NCI-H128 (cell line): Measurements from ENCODE around the gene FBXO42.

ENCODE experiments used
- DNase-seq: peaks from one replicate; lab custom pipeline; 2025; ENCODE audit not compliant: unreplicated experiment; lab: John Stamatoyannopoulos, UW

FBXO42 gene

GRCh38 chr1:16351994-16352841, at the start of gene FBXO42:
Gene FBXO42, minus strand, starts transcription at chr1:16352480. Its CDS starts 37,062 bp downstream, at chr1:16315418.
- DNase-seq, result peak; percentile 95

DNA sequence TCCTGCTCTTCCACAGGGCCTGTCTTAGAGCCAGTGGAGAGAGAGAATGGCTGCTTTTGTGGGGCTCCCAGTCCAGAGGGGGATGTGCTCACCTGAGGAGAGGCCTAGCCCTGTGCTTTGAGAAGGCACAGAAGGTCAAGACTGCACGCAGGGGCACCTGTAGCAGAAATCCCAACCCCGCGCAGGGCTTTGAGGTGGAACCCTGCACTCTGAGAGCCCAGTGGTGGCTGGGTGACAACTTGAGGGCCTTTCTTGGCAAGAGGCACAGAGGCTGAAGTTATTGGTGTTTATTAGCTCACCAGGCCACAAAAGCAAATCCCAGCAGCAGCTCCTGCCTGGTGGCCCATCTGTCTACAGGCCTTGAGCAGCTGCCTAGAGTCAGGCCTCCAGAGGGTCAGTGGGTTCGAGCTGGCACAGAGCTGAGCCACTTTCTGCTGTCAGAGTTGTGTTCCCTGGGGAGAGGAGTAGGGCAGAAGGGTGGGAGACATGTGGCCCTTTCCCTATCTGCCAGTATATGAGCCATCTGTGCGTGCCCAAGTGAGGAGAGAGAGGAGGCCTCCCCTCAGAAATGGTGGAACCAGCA, 46.2 kb upstream of the FBXO42 start:
- DNase-seq, result no peak

- DNase-seq, result no peak
Observed at GRCh38 chr1:16397120-16397519, 44.8 kb upstream of the FBXO42 start.

DNA sequence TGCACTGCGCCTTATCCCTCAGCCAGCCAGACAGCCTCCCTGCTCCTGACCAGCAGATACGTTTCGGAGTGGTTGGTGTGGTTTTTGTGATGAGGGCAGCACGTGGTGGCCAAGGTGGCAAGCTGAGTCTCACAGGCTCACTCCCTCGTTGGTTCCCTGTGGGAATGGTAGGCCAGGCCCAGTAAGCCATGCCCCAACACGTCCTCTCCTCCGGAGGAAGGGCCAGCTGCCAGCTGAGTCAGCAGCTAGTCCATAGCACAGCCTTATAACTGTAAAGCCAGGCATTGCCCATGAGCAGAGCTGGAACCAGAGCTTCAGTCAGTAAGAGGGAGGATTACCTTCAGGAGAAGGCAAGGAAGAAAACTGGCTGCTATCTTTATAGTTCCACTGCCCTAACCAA, 44.3 kb upstream of the FBXO42 start:
- no peak for DNase-seq

DNA sequence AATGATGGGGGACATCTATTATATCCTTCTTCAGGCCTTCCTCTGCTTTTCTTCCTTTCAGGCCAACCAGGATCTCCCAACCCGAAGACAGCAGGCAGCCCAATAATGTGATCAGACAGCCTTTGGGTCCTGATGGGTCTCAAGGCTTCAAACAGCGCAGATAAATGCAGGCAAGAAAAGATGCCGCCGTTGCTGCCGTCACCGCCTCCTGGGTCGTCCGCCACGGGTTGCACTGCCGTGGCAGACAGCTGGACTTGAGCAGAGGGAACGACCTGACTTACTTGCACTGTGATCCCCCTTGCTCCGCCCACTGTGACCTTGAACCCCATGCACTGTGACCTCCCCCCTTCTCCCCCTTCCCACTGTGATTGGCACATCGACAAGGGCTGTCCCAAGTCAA, 42.7 kb upstream of the FBXO42 start:
- DNase-seq, result no peak

DNA sequence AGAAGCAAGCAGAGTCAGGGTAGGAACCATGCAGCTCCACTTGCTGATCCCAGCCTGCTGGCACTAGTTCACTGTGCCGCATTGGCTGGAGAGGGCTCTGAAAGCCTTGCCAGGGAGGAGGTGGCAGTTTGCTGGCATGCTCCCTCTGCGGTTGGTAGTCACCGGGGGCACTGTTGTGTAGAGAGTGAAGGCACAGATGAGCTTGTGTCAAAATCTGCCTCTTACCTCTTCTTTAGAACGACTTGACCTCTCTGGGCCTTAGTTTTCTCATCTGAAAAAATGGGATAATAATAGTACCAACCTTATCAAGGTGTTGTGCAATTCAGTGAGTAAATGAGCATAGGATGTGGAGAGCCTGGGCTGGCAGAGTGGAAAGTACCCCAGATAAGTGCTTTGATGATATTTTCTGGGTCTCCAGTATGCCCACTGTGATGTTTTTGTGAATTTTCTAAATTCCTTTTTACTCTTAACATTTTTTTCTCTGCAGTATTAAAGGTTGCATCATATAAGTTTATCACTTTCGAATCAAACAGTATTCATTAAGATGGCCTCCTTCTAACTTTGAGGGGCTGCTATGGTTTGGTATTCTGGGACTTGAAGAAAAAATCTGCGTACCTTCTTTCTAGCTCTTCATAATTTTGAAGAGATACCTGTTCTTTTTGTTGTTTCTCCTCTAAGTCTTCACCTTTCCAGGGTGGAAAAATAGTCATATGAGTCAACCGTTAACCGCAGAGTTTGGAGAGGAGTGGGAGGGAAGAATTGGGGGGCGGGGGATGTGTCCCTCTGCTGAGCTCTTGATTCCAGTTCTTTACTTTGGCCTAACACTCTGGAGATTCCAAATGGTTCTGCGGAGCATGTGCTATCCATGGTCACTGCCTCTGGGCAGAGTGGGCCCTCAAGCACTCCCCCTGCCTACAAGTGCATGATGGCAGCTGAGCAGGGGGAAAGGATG, 41.6 kb upstream of the FBXO42 start:
- no peak for DNase-seq

GRCh38 chr1:16392740-16393569, 40.7 kb upstream of the FBXO42 start:
- DNase-seq, result no peak

GRCh38 chr1:16391411-16391810, 39.1 kb upstream of the FBXO42 start:
- no peak for DNase-seq

DNA sequence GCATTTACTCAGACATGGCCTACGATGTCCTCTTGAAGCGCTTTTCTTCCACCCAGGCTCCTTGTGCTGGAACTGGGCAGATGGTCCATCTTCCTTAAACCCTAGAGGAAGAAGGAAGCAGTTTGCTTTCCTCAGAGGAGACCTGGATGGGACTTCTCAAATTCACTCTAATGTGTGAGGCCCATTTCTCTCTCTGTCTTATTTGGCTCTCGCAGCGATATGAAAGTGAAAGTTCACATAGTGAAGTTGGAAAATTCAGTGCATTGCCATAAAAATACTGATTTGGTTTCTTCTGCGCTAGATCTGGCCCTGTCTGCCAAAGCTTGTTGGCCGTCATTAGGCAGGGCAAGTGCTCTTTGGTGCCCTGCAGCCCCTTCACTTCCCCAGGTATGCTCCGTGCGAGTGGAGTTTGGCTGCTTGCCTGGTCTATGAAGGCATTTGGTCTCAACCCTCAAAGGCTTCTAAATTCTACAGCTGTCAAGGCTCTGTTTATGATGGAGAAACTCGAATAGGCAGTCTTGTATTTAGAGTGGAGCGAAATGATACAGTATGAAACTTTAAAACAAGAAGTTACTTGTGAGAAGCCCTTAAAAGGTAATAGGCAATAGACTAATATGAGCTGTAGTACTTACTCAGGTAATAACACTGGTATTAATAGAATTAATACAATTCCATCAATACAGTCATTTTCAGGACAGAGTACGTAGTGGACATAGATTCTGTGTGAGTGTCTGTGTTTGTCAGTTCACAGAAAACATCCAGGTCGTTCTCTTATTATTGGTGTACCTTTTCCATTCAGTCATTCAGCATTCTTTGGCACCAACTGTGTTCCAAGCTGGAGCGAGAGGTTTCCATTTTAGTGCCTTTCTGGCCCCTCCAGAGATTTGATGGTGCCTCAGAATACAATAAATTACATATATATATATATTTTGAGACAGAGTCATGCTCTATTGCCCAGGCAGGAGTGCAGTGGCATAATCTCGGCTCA, 35.2 kb upstream of the FBXO42 start:
- DNase-seq, result no peak

DNA sequence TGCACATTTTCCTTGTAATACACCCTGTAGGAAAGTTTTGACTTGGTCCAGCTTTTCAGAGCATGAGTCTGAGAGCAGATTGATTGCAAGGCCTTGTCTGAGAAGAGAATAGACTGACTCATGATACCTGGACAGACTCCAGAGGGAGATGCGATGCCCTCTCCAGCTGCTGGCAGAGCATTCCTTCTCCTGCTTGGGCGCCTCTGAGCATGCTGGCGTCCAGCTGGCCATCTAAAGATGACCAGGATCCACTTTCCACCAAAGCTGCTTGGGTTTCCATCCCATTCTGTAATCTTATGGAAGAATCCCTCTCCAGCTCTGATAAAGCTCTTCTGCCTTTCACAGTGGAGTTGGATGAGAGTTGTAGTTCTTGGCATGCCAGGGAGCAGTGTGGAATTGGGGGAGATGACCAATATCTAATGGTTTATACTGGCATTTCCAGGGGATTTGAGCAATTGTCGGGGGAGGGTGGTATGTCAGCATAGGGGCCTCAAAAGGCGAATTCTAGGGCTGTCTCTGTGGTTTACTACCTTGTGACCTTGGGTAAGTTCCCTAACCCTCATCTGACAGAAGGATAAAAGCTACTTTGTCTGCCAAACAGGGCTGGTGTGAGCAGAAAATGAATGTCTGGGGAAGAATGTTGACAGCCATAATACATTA, 34.3 kb upstream of the FBXO42 start:
- DNase-seq, result no peak

GRCh38 chr1:16385659-16386453, 33.6 kb upstream of the FBXO42 start:
- DNase-seq, result no peak

DNA sequence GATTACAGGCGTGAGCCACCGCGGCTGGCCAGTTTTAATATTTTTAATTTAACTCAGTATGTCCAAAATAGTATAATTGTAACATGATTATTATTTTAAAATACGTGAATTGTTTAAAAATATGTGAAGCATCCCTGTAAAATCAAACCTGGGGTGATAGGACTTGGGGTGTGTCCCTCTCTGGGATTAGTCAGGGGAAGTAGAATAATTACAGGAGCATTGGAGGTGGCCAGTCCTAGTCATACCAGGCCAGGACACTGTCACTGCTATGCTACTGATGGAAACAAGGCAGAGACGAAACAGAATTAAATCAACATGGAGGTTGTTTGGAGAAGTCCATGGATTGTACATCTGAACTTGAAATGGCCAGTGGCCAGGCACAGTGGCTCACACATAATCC, 31.6 kb upstream of the FBXO42 start:
- no peak for DNase-seq

- no peak for DNase-seq
Observed at GRCh38 chr1:16380868-16381267, 28.6 kb upstream of the FBXO42 start.

GRCh38 chr1:16378443-16378842, 26.2 kb upstream of the FBXO42 start:
- DNase-seq, result no peak

DNA sequence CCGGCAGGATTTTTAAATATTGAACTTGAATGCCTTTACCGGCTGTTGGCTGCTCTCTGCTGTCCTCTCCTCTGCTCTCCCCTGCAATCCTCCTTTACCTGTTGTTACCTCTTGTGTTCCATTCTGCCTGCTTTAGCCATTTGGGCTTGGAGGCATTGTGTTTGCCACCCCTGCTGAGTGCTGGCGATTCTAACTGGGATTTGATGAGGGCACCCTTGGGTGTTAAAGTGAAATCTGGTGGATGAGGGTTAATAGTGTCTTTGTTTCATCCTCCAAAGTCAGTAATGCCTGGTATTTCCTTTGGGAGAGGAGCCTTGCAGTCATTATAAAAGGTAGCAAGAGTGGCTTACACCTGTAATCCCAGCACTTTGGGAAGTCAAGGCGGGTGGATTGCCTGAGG, 24.7 kb upstream of the FBXO42 start:
- no peak for DNase-seq

DNA sequence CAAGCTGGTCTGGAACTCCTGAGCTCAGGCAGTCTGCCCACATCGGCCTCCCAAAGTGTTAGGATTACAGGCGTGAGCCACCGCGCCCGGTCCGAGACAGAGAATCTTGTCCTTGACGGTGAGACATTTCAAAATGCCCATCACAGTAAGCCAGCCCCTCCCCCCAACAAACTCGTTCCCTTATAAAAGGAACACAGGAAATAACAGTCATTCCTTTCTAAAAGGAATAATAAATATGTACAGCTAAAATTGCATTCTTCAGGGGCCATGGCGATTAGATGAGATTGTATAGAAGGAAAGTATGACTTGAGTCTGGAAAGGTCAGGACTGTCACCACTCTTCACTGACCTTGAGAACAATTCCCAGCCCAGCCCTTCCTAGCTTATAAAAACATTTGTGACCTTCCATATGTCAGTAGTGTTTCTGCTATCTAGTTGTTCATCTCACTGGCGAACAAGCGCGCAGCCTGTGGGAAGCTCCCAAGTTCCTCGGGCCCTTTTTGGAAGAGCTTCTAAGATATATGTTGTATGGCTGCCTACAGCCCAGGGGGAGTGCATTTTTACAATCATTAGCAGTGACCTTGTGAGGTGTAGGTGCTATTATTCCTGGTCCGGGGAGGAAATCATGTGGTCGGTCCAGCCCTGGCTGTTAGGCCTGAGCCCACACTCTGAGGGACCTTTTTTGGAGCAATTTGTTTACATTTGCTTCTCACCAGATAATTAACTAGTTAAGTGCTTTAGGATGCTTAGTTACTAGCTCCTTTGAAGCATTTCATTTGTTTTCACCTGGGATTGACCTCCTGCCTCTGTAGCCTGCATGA, 23.5 kb upstream of the FBXO42 start:
- DNase-seq, result no peak

GRCh38 chr1:16374266-16374665, 22.0 kb upstream of the FBXO42 start:
- no peak for DNase-seq
